ENCODE data around the gene ACKR1. TPM values are rescaled to one million over a fixed set of nuclear protein-coding genes. Genes with fewer than 3 reads are reported as not detected.

Gene ACKR1
- total and polyA plus RNA-seq, 2 donors = 7.1 to 176 TPM

DNA sequence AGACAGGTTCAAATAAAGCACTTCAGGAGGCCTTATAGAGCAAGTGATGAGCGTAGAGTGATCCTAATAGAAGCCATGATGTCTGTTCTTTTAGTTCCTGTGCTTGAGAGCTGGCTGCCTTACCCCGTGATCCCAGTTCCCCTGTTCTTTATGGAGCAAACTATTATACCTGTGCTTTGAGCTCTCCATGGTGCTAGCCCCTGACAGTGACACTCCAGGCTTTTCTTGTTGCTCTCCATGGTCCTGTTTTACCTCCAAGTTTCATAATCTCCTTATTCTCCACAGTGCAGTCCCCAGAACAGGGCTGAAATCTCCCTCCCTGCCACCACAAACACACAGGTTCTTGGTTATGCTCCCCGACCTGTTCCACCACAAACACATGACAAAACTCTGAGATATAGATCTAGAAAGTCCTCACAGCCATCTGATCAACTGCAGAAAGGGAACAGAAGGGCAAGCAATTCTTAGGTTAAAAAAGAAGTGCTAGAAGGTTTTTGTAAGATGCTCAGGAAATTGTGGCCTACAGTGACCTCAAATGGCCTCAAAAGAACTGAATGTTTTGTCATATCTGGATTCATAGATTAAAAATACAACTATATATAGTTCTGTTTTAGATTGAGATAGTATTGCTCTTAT lies 27.3 kb upstream of the ACKR1 start:
- 8% methylated on average over 3 of the region's 3 CpGs for WGBS
- H3K27ac ChIP-seq (ENCODE audit: low read depth) = no peak overlapping the region
- no peak overlapping the region for H3K4me3 ChIP-seq (ENCODE audit: low read depth, low read length)
- DNase-seq (ENCODE audit: extremely low spot score) = peak; percentile 73
- no peaks in the 10 kb centered on the region for H3K4me1 ChIP-seq (ENCODE audit: insufficient read depth)
- H3K36me3 ChIP-seq (ENCODE audit: insufficient read depth) = no peaks in the 10 kb centered on the region

- Histone ChIP-seq H3K36me3 (ENCODE audit: insufficient read depth) (no peaks in the 10 kb centered on the region), H3K27ac (ENCODE audit: low read depth) (no peak overlapping the region), H3K4me1 (ENCODE audit: insufficient read depth) (no peaks in the 10 kb centered on the region), H3K4me3 (ENCODE audit: low read depth, low read length) (no peak overlapping the region)
- DNase-seq (ENCODE audit: extremely low spot score) = no peak
These were observed 24.8 kb upstream of the ACKR1 start for GRCh38 chr1:159179906-159180305.

DNA sequence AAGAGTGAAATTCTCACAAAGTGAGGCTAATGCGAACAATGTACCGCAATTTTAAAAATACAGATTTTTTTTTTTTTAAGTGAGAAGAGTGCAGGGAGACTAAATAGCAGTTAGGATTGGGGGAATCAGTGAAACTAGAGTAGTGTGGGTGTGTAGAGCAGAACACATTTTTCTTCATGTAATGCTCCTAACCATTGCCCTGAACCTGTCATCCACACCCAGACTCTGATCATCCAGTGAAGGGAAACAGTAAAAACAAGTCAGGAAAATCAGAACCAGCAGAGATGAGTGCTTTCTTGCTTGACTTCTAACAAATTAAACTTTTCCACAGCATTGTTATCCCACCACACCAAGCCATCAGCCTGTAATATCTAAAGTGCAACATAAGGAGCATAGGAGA lies 24.2 kb upstream of the ACKR1 start:
- Histone ChIP-seq H3K27ac (ENCODE audit: low read depth) (no peak overlapping the region), H3K36me3 (ENCODE audit: insufficient read depth) (no peaks in the 10 kb centered on the region), H3K4me1 (ENCODE audit: insufficient read depth) (no peaks in the 10 kb centered on the region), H3K4me3 (ENCODE audit: low read depth, low read length) (no peak overlapping the region)
- 97% methylated on average over 2 of the region's 2 CpGs for WGBS
- no peak for DNase-seq (ENCODE audit: extremely low spot score)

DNA sequence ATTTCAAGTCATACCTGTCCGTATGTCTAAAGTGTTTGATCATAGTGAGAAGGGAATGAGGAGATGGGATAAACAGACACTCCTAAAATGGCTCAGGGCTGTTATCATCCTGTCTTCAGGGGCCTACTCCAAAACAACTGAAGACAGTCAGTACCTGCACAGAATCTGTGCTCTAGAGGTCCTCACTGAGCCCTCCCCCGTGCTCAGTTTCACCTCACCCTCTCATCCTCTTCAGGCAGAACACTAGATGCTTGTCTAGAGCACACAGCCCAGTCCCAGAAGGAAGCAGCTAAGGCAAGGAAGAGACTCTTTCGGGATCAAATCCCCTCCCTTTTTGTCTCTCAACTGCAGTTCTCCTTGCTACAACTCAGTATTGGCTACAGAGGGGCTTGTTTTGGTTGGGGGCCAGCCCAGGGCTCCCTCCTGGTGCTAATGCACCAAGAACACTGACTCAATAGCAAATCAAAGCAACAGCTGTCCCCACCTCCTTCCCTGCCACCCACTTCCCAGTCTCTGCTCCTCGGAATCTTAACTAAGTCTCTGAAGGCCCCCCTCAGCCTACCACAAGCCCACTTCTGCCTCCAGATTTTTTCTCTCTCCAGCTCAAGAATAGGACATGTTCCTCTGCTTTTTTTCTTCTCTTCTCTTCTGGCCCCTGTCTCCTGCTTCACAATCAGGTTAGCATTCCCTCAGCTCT lies 23.2 kb upstream of the ACKR1 start:
- Histone ChIP-seq H3K4me3 (ENCODE audit: low read depth, low read length) (no peak overlapping the region), H3K36me3 (ENCODE audit: insufficient read depth) (no peaks in the 10 kb centered on the region), H3K4me1 (ENCODE audit: insufficient read depth) (no peaks in the 10 kb centered on the region), H3K27ac (ENCODE audit: low read depth) (no peak overlapping the region)
- WGBS = 33% methylated on average over 4 of the region's 4 CpGs
- DNase-seq (ENCODE audit: extremely low spot score) = no peak

- Histone ChIP-seq H3K4me3 (ENCODE audit: low read depth, low read length) (no peak overlapping the region), H3K4me1 (ENCODE audit: insufficient read depth) (no peaks in the 10 kb centered on the region), H3K27ac (ENCODE audit: low read depth) (no peak overlapping the region), H3K36me3 (ENCODE audit: insufficient read depth) (no peaks in the 10 kb centered on the region)
- DNase-seq (ENCODE audit: extremely low spot score) = no peak
- 77% methylated on average over 2 of the region's 2 CpGs for WGBS
These were observed 20.5 kb upstream of the ACKR1 start for GRCh38 chr1:159184201-159184600.

GRCh38 chr1:159185121-159185520 lies 19.6 kb upstream of the ACKR1 start:
- 84% methylated on average over 5 of the region's 5 CpGs for WGBS
- Histone ChIP-seq H3K36me3 (ENCODE audit: insufficient read depth) (no peaks in the 10 kb centered on the region), H3K27ac (ENCODE audit: low read depth) (no peak overlapping the region), H3K4me3 (ENCODE audit: low read depth, low read length) (no peak overlapping the region), H3K4me1 (ENCODE audit: insufficient read depth) (no peaks in the 10 kb centered on the region)
- no peak for DNase-seq (ENCODE audit: extremely low spot score)

DNA sequence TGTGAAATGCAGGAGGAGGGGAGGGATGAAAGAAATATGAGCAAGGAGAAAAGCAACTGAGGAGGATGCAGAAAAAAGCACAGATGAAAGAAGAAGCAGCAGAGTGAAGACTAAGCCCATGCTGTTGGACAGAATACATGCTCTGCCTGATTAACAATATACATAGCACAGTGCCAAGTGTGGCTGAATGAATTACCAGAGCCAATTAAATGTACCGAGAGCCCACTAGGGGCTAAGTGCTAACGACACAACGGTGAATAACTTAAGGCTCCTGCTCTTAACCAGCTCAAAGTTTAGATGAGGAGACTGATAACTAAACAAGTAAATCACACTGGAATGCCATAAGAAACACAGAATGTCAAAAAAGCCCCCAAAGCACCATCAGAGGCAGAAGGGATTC lies 17.6 kb upstream of the ACKR1 start:
- WGBS = 30% methylated on average over 3 of the region's 3 CpGs
- Histone ChIP-seq H3K4me1 (ENCODE audit: insufficient read depth) (no peaks in the 10 kb centered on the region), H3K27ac (ENCODE audit: low read depth) (no peak overlapping the region), H3K4me3 (ENCODE audit: low read depth, low read length) (no peak overlapping the region), H3K36me3 (ENCODE audit: insufficient read depth) (no peaks in the 10 kb centered on the region)
- DNase-seq (ENCODE audit: extremely low spot score) = no peak

GRCh38 chr1:159187647-159188374 lies 16.9 kb upstream of the ACKR1 start:
- Histone ChIP-seq H3K27ac (ENCODE audit: low read depth) (no peak overlapping the region), H3K36me3 (ENCODE audit: insufficient read depth) (no peaks in the 10 kb centered on the region), H3K4me1 (ENCODE audit: insufficient read depth) (no peaks in the 10 kb centered on the region), H3K4me3 (ENCODE audit: low read depth, low read length) (no peak overlapping the region)
- no peak for DNase-seq (ENCODE audit: extremely low spot score)
- WGBS = 25% methylated on average over 14 of the region's 14 CpGs

DNA sequence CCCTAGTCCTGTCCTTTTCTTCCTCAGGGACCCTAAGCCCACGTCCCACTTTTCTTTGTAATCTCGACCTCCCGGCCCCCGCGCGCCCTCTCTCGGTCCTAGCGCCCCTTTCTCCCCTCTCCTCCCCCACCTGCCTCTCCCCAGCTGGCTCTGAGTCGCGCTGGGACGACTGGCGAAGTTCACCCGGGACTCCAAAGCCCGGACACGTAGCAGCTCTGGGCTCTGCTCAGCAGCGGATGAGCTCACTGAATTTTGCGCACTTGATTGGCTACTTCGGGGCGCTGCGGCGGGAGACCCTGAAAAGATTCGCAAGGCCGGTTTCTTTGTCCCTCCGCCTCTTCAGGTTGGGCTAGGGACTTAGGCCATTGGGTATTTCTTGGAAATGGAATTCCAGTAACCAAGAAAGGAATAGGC lies 16.3 kb upstream of the ACKR1 start:
- no peak for DNase-seq (ENCODE audit: extremely low spot score)
- Histone ChIP-seq H3K27ac (ENCODE audit: low read depth) (no peak overlapping the region), H3K4me1 (ENCODE audit: insufficient read depth) (no peaks in the 10 kb centered on the region), H3K36me3 (ENCODE audit: insufficient read depth) (no peaks in the 10 kb centered on the region), H3K4me3 (ENCODE audit: low read depth, low read length) (no peak overlapping the region)
- under 1% methylated on average over 24 of the region's 24 CpGs for WGBS

- Histone ChIP-seq H3K27ac (ENCODE audit: low read depth) (no peak overlapping the region), H3K4me3 (ENCODE audit: low read depth, low read length) (no peak overlapping the region), H3K4me1 (ENCODE audit: insufficient read depth) (no peaks in the 10 kb centered on the region), H3K36me3 (ENCODE audit: insufficient read depth) (no peaks in the 10 kb centered on the region)
- DNase-seq (ENCODE audit: extremely low spot score) = no peak
- WGBS = 80% methylated on average over 2 of the region's 2 CpGs
These were observed 14.2 kb upstream of the ACKR1 start for GRCh38 chr1:159190441-159190840.

DNA sequence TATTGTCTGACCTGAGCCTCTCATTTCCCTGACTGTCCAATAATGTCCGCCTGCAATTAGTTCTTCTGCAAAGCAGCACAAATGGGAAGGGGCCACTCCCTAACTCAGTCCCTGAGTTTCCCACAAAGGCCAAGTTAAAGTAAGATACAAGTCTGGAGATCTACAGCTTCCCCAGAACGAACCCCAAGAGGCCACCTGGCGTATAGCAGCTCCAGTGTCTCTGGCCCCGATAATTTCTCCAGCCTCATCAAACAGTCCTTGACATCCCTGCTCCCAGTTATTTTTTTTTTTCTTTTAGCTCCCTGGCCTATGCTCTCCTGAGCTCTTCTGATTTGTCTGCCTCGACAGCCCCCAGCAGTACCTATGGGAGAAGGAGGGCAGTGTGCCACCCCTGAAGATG lies 8.1 kb upstream of the ACKR1 start:
- no peak overlapping the region for H3K27ac ChIP-seq (ENCODE audit: low read depth)
- no peak overlapping the region for H3K4me3 ChIP-seq (ENCODE audit: low read depth, low read length)
- 66% methylated on average over 5 of the region's 5 CpGs for WGBS
- no peaks in the 10 kb centered on the region for H3K36me3 ChIP-seq (ENCODE audit: insufficient read depth)
- no peaks in the 10 kb centered on the region for H3K4me1 ChIP-seq (ENCODE audit: insufficient read depth)
- DNase-seq (ENCODE audit: extremely low spot score) = no peak

DNA sequence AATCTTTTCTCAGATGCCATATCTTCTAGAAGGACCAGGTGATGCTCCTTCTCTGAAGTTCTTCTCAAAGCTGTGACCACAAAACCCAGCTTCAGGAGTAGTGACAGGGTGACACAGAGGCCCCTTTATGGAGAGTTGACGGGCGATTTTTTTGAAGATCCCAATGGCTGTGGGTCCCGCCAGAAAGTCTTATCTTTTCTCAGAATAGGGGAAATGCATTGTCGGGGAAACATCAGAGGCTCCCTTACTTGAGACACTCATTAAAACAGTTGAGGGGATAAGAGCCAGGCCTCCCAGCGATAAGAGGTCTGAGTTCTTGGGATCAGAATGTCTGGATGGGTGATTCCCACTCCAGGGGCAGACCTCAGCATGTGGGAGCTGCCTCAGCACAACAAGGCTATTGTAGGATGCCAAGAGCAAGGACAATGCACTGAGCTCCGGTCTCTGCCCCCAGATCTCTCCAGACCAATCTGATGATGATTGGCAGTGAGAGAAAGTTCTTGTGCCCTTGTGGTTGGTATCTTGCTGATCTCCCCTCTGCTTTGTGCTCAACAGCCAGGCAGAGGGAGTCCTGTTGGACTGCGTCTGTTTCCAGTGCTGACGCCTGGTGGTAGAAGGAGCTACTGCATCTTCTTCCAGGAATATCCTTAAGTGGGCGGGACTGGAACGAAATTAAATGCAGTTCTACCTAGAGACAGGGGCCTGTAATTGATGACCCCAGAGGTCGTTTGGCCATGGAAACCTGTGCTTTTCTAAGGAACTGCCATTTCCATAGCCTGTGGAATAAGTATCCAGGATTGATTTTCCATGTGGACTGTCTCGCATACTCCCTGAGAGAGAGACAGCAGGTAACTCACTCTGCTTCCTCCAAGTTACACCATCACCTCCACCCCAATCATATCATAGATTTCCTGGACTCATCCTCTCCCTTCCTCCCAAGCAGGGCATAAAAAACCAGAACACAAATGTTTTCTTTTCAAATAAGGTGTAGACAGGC lies 6.8 kb upstream of the ACKR1 start:
- Histone ChIP-seq H3K4me3 (ENCODE audit: low read depth, low read length) (no peak overlapping the region), H3K36me3 (ENCODE audit: insufficient read depth) (no peaks in the 10 kb centered on the region), H3K27ac (ENCODE audit: low read depth) (no peak overlapping the region), H3K4me1 (ENCODE audit: insufficient read depth) (no peaks in the 10 kb centered on the region)
- no peak for DNase-seq (ENCODE audit: extremely low spot score)
- WGBS = 35% methylated on average over 12 of the region's 12 CpGs

DNA sequence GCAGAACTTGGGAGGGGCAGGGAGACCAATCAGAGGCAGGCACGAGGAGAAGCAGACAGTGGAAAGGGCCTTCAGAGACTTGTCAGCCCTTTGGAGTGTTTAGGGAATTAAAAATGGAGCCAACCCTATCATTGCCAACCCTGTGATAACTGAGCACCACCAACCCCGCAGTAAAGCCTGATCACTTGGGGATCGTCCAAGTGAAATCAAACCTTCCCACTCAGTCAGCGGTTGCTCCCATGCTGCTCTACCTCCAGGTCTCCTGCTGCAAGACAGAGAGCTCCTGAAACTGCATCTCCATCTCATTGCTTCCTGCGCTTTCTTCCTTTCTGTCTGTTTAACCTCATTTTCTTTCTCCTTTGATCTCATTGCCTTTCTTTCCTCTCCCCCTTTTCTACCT lies 4.8 kb upstream of the ACKR1 start:
- 73% methylated on average over 5 of the region's 5 CpGs for WGBS
- no peak for DNase-seq (ENCODE audit: extremely low spot score)
- H3K4me3 ChIP-seq (ENCODE audit: low read depth, low read length) = no peak overlapping the region
- no peaks in the 10 kb centered on the region for H3K4me1 ChIP-seq (ENCODE audit: insufficient read depth)
- no peak overlapping the region for H3K27ac ChIP-seq (ENCODE audit: low read depth)
- H3K36me3 ChIP-seq (ENCODE audit: insufficient read depth) = no peaks in the 10 kb centered on the region
